Activated B cell treated with CpG ODN at 0.5 μM for 24 hours (primary cell): ENCODE data around the gene SOCS3. TPM values are rescaled to one million over a fixed set of nuclear protein-coding genes. Genes with fewer than 3 reads are reported as not detected.

Source experiments
- ATAC-seq: fragments of 200-7000 bp; cut with Tn5 transposase; one replicate; pipeline ENCODE4 v1.10.0; 2021; ENCODE audit warnings: low read depth, mild to moderate bottlenecking, moderate library complexity
- CTCF ChIA-PET: fragments of 350-600 bp; sonication (Branson Sonifier 250); formaldehyde crosslinking; loops from one replicate; lab custom pipeline; 2021; ENCODE audit warnings: antibody characterized with exemption; lab: Charles Lee
- POLR2A ChIA-PET: fragments of 350-600 bp; sonication (Branson Sonifier 250); formaldehyde crosslinking; loops from one replicate; lab custom pipeline; 2021; ENCODE audit warnings: antibody characterized with exemption; lab: Charles Lee
- DNase-seq: peaks from one replicate; pipeline ENCODE4 v3.0.0; 2022
- H3K27ac Mint-ChIP-seq: one replicate; pipeline ENCODE4 v1.8.0; 2020; ENCODE audit warnings: mixed read lengths
- H3K27me3 Mint-ChIP-seq: one replicate; pipeline ENCODE4 v1.8.0; 2021; ENCODE audit warnings: mixed read lengths
- H3K36me3 Mint-ChIP-seq: one replicate; pipeline ENCODE4 v1.8.0; 2021; ENCODE audit warnings: low read depth, mixed read lengths
- H3K4me1 Mint-ChIP-seq: one replicate; pipeline ENCODE4 v1.8.0; 2021; ENCODE audit warnings: mixed read lengths
- H3K4me3 Mint-ChIP-seq: one replicate; pipeline ENCODE4 v1.8.0; 2020; ENCODE audit warnings: mild to moderate bottlenecking, mixed read lengths
- H3K9me3 Mint-ChIP-seq: one replicate; pipeline ENCODE4 v1.8.0; 2020; ENCODE audit warnings: mixed read lengths
- CTCF ChIP-seq: fragments of 200-600 bp; IDR thresholded peaks from one replicate; pipeline ENCODE4 v1.8.0; 2022; ENCODE audit warnings: antibody characterized with exemption, mild to moderate bottlenecking
- intact Hi-C: fragments of 100-400 bp; cut with micrococcal nuclease; formaldehyde crosslinking; loops from one replicate; pipeline ENCODE4 v1.15.1; 2024
- total RNA-seq: library from RNA; stranded (reverse); gene quantifications from 2 replicates; pipeline ENCODE4 v1.2.3, GENCODE V29; 2022

Gene SOCS3
- total RNA-seq, 1 donor from 2014 or later = 79.9 TPM

DNA sequence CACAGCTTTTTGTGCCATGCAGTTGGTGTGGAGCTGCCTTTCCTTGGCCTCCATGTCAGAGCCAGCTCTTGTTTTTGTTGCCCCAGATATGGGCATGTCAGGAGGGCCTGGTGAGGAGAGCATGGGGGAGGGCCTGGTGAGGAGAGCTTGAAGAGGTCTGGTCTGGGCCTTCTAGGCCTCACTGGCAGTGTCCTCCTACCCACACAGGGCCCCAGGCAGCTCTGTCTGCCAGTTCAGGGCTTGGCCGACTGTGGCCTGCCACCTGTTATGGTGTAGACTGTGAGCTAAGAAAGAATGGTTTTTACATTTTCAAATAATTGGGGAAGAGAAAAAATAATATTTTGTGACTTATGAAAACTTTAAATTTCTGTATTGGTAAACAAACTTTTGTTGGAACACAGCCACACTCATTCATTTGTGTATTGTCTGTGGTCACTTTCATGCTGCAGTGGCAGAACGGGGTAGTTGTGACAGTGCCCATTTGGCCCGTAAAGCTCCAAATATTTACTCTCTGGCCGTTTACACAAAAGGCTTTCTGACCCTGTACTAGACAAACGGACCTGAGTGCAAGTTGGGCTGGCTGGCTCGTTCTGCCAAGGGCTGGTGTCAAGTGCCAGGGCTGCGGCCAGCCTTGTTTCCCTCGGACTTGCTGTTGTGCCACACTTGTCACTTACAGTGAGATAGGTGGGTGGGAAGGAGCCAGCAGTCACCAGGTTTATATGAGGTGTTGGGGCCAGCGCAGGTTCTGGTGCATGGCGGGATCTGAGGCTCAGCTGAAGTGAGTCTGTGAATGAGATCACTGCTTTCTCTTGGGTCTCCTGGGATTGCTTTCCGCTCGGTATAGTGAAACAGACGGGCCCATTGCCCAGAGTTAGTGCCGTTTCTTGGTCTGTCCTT, 36.8 kb upstream of the SOCS3 start:
- no peaks in the 10 kb centered on the region for H3K9me3 Mint-ChIP-seq
- H3K36me3 Mint-ChIP-seq = peaks cover 80% of the 10 kb centered on the region
- POLR2A ChIA-PET = no interaction called here
- no peak overlapping the region for H3K4me3 Mint-ChIP-seq
- DNase-seq (no peak), ATAC-seq (no peak)
- intact Hi-C loops = no loop called here
- CTCF ChIA-PET = no interaction called here
- TF ChIP-seq CTCF = no peak
- no peak overlapping the region for H3K27ac Mint-ChIP-seq
- H3K27me3 Mint-ChIP-seq = no peaks in the 10 kb centered on the region
- peaks cover 16% of the 10 kb centered on the region for H3K4me1 Mint-ChIP-seq

DNA sequence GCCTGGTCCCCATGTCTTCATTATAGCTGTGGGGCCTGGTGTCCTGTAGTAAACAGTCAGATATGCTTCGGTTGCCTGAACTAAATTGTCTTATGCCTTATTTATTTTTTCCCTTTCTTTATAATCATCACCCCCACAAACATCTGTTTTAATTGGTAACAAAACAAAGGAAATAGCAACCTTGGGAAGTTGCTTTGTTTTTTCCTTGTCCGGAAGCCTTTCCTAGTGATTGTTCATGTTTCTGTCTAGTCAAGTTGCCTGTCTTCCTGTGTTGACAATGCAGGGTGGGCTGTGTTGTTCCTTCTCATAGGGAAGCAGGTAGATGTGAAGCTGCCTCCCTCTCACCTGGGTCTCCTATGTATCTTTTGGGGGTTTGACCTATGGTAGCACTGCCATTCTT, 35.3 kb upstream of the SOCS3 start:
- intact Hi-C loops = no loop called here
- no peaks in the 10 kb centered on the region for H3K27me3 Mint-ChIP-seq
- POLR2A ChIA-PET = no interaction called here

GRCh38 chr17:78394209-78394608, 34.3 kb upstream of the SOCS3 start:
- ChIA-PET CTCF (no interaction called here), POLR2A (no interaction called here)
- no peak for TF ChIP-seq CTCF
- H3K4me3 Mint-ChIP-seq = no peak overlapping the region
- peaks cover 62% of the 10 kb centered on the region for H3K36me3 Mint-ChIP-seq
- H3K4me1 Mint-ChIP-seq = peaks cover 35% of the 10 kb centered on the region
- H3K27ac Mint-ChIP-seq = no peak overlapping the region
- DNase-seq (no peak), ATAC-seq (no peak)
- intact Hi-C loops = no loop called here
- H3K27me3 Mint-ChIP-seq = no peaks in the 10 kb centered on the region
- H3K9me3 Mint-ChIP-seq = no peaks in the 10 kb centered on the region

More for the DNA sequence above, 35.3 kb upstream of the SOCS3 start:
- no peak for TF ChIP-seq CTCF
- DNase-seq = no peak
- H3K4me1 Mint-ChIP-seq = peaks cover 29% of the 10 kb centered on the region
- ATAC-seq = no peak
- H3K36me3 Mint-ChIP-seq = peaks cover 72% of the 10 kb centered on the region
- no peak overlapping the region for H3K4me3 Mint-ChIP-seq
- no peaks in the 10 kb centered on the region for H3K9me3 Mint-ChIP-seq
- no peak overlapping the region for H3K27ac Mint-ChIP-seq
- CTCF ChIA-PET = no interaction called here

DNA sequence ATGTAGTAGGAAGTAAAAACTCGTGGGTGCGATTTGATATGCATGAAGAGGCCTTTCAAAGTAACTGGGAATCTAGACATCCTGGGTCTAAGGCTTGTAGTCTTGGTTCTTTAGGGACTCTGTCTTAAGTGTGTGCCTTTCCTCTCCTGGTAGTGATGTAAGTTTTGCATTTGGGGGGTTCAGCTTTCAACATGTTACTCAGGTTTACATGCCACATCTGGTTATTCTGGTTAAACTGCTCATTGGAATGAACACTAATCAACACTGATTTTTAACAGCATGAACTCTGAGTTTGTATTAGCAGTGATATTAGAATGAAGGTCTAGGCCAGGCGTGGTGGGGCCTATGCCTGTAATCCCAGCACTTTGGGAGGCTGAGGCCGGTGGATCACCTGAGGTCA, 33.7 kb upstream of the SOCS3 start:
- Mint-ChIP-seq H3K27ac (no peak overlapping the region), H3K4me1 (peaks cover 42% of the 10 kb centered on the region), H3K9me3 (no peaks in the 10 kb centered on the region), H3K27me3 (no peaks in the 10 kb centered on the region), H3K4me3 (no peak overlapping the region), H3K36me3 (peaks cover 56% of the 10 kb centered on the region)
- no peak for DNase-seq
- intact Hi-C loops = no loop called here
- ATAC-seq = no peak
- ChIA-PET CTCF (no interaction called here), POLR2A (no interaction called here)
- TF ChIP-seq CTCF = no peak

- no peak for TF ChIP-seq CTCF
- CTCF ChIA-PET = interaction anchor here (1.0 to 1.7 kb wide), 2 partner anchors 30 kb away, joined by 4 to 5 read pairs; no protein-coding TSS in a partner anchor
- Mint-ChIP-seq H3K27me3 (no peaks in the 10 kb centered on the region), H3K4me3 (no peak overlapping the region), H3K36me3 (peaks cover 45% of the 10 kb centered on the region), H3K9me3 (no peaks in the 10 kb centered on the region), H3K4me1 (peaks cover 53% of the 10 kb centered on the region), H3K27ac (no peak overlapping the region)
- POLR2A ChIA-PET = no interaction called here
- intact Hi-C loops = no loop called here
- DNase-seq (no peak), ATAC-seq (no peak)
Observed at GRCh38 chr17:78392295-78392694, 32.4 kb upstream of the SOCS3 start.
